Neuron (in vitro differentiated cells): Measurements from ENCODE around the gene SRP68.
A peak's percentile ranks its signal among the peaks of the same experiment; 100 is the strongest.
"Not testable (repeated sequence)": the region's sequence is repeated elsewhere in the genome, so short reads cannot be mapped to it uniquely, and the experiment has no call there.

ENCODE experiments used
- H2AFZ ChIP-seq: one replicate; pipeline ENCODE4 v1.6.1; 2013; ENCODE audit warnings: low read depth, mild to moderate bottlenecking, inconsistent platforms, low read length, moderate library complexity
- H3K27me3 ChIP-seq: one replicate; pipeline ENCODE4 v1.6.1; 2013; ENCODE audit warnings: low read length; ENCODE audit not compliant: insufficient read depth
- H3K36me3 ChIP-seq: one replicate; pipeline ENCODE4 v1.6.1; 2013; ENCODE audit warnings: low read length; ENCODE audit not compliant: insufficient read depth
- H3K4me1 ChIP-seq: one replicate; pipeline ENCODE4 v1.6.1; 2013; ENCODE audit warnings: low read length; ENCODE audit not compliant: insufficient read depth
- H3K4me3 ChIP-seq: 2 replicates; pipeline ENCODE4 v1.5.1; 2013; ENCODE audit warnings: mild to moderate bottlenecking, low read length, moderate library complexity
- H3K9me3 ChIP-seq: one replicate; pipeline ENCODE4 v1.6.1; 2013; ENCODE audit warnings: low read length

SRP68 gene

GRCh38 chr17:76077584-76078110 lies 5.3 kb upstream of the SRP68 start:
- H3K4me3 ChIP-seq, result no peak overlapping the region
- peaks cover 29% of the 10 kb centered on the region for H3K4me1 ChIP-seq
- no peak overlapping the region for H2AFZ ChIP-seq
- peaks cover 8% of the 10 kb centered on the region for H3K36me3 ChIP-seq
- peaks cover 25% of the 10 kb centered on the region for H3K27me3 ChIP-seq
- H3K9me3 ChIP-seq, result peaks cover 2% of the 10 kb centered on the region

GRCh38 chr17:76076765-76077583 lies 4.7 kb upstream of the SRP68 start:
- Histone ChIP-seq H2AFZ (no peak overlapping the region), H3K9me3 (peaks cover 2% of the 10 kb centered on the region), H3K27me3 (peaks cover 25% of the 10 kb centered on the region), H3K4me3 (no peak overlapping the region), H3K36me3 (peaks cover 5% of the 10 kb centered on the region), H3K4me1 (peaks cover 29% of the 10 kb centered on the region)

- Histone ChIP-seq H3K9me3 (peaks cover 2% of the 10 kb centered on the region), H2AFZ (no peak overlapping the region), H3K4me1 (peaks cover 29% of the 10 kb centered on the region), H3K36me3 (no peaks in the 10 kb centered on the region), H3K4me3 (no peak overlapping the region), H3K27me3 (peaks cover 25% of the 10 kb centered on the region)
These were observed 3.9 kb upstream of the SRP68 start for GRCh38 chr17:76076146-76076764.

GRCh38 chr17:76075364-76076145 lies 3.2 kb upstream of the SRP68 start:
- no peaks in the 10 kb centered on the region for H3K36me3 ChIP-seq
- H3K27me3 ChIP-seq, result peaks cover 25% of the 10 kb centered on the region
- peaks cover 2% of the 10 kb centered on the region for H3K9me3 ChIP-seq
- peaks cover 30% of the 10 kb centered on the region for H3K4me1 ChIP-seq
- no peak overlapping the region for H3K4me3 ChIP-seq
- no peak overlapping the region for H2AFZ ChIP-seq

- peaks cover 25% of the 10 kb centered on the region for H3K27me3 ChIP-seq
- peak within 1 kb of the TSS; percentile 64 for H2AFZ ChIP-seq
- peaks cover 2% of the 10 kb centered on the region for H3K9me3 ChIP-seq
- H3K4me1 ChIP-seq, result peaks cover 24% of the 10 kb centered on the region
- H3K4me3 ChIP-seq, result no peak within 1 kb of the TSS
- H3K36me3 ChIP-seq, result peaks cover 3% of the 10 kb centered on the region
These were observed 2.4 kb upstream of the SRP68 start, which contains the start of gene GALR2 for GRCh38 chr17:76074390-76075363. GALR2 (plus strand) TSS chr17:76074781; CDS start chr17:76074884, 103 bp downstream.

GRCh38 chr17:76071531-76072147 lies 678 bp downstream of the SRP68 start:
- Histone ChIP-seq H3K4me3 (peak overlapping the region; percentile 68), H2AFZ (no peak overlapping the region), H3K4me1 (peaks cover 17% of the 10 kb centered on the region), H3K27me3 (peaks cover 25% of the 10 kb centered on the region), H3K36me3 (peaks cover 22% of the 10 kb centered on the region), H3K9me3 (peaks cover 2% of the 10 kb centered on the region)

- H3K9me3 ChIP-seq, result no peaks in the 10 kb centered on the region
- no peak overlapping the region for H2AFZ ChIP-seq
- H3K4me3 ChIP-seq, result no peak overlapping the region
- peaks cover 5% of the 10 kb centered on the region for H3K4me1 ChIP-seq
- H3K36me3 ChIP-seq, result peaks cover 72% of the 10 kb centered on the region
- no peaks in the 10 kb centered on the region for H3K27me3 ChIP-seq
These were observed 6.5 kb downstream of the SRP68 start for GRCh38 chr17:76065775-76066174.

GRCh38 chr17:76063875-76064546 lies 8.3 kb downstream of the SRP68 start:
- no peaks in the 10 kb centered on the region for H3K9me3 ChIP-seq
- peaks cover 82% of the 10 kb centered on the region for H3K36me3 ChIP-seq
- H2AFZ ChIP-seq, result no peak overlapping the region
- H3K27me3 ChIP-seq, result no peaks in the 10 kb centered on the region
- no peaks in the 10 kb centered on the region for H3K4me1 ChIP-seq
- H3K4me3 ChIP-seq, result no peak overlapping the region

- peaks cover 78% of the 10 kb centered on the region for H3K36me3 ChIP-seq
- H3K27me3 ChIP-seq, result not testable (repeated sequence)
These were observed 14.1 kb downstream of the SRP68 start for GRCh38 chr17:76058264-76058663.

GRCh38 chr17:76056882-76057281 lies 15.4 kb downstream of the SRP68 start:
- Histone ChIP-seq H3K36me3 (peaks cover 73% of the 10 kb centered on the region), H2AFZ (no peak overlapping the region), H3K4me1 (no peaks in the 10 kb centered on the region), H3K9me3 (no peaks in the 10 kb centered on the region), H3K27me3 (no peaks in the 10 kb centered on the region), H3K4me3 (no peak overlapping the region)

More at GRCh38 chr17:76058264-76058663, 14.1 kb downstream of the SRP68 start:
- H3K4me3 ChIP-seq, H3K4me1 ChIP-seq, H3K9me3 ChIP-seq, H2AFZ ChIP-seq: not testable (repeated sequence)

GRCh38 chr17:76054112-76054476 lies 18.2 kb downstream of the SRP68 start:
- Histone ChIP-seq H3K36me3 (peaks cover 71% of the 10 kb centered on the region), H3K27me3 (no peaks in the 10 kb centered on the region), H3K9me3 (no peaks in the 10 kb centered on the region), H3K4me1 (peaks cover 13% of the 10 kb centered on the region), H3K4me3 (no peak overlapping the region), H2AFZ (no peak overlapping the region)
